ENCODE results near the gene ATAT1. TPM values are rescaled to one million over a fixed set of nuclear protein-coding genes. Genes with fewer than 3 reads are reported as not detected.

ATAT1 gene
- total and polyA plus RNA-seq, 9 of the 15 experiments (the other 6 are each of a cell fraction or from before 2014, with no cell fraction given), result 0.65 to 5.8 (median 1.6) TPM

GRCh38 chr6:30617565-30618269 is 9.0 kb upstream of the ATAT1 start, which contains the start of gene MRPS18B (continued):
- TF ChIP-seq MXI1 (IDR thresholded peaks at IDR 0.05; ENCODE audit: low read depth, low read length) (peak; percentile 96), CREB1 (IDR thresholded peaks at IDR 0.05) (no peak), CREB1 (CRISPR knock-in tag; IDR thresholded peaks at IDR 0.05) (no peak), TFAM (CRISPR knock-in tag; conservative IDR thresholded peaks at IDR 0.05) (no peak), STAG1 (CRISPR knock-in tag; IDR thresholded peaks at IDR 0.05; ENCODE audit: borderline replicate concordance) (no peak), ZBTB26 (CRISPR knock-in tag; IDR thresholded peaks at IDR 0.05) (no peak), SMARCA4 (IDR thresholded peaks at IDR 0.05) (peak; percentile 52; the same call in 1 of the 2 replicates), TOE1 (IDR thresholded peaks at IDR 0.05; ENCODE audit: borderline replicate concordance) (no peak), TOE1 (CRISPR knock-in tag; IDR thresholded peaks at IDR 0.05; ENCODE audit: borderline replicate concordance, low read depth) (peak; percentile 91), TAF15 (IDR thresholded peaks at IDR 0.05; ENCODE audit: low read depth, low read length) (no peak), SRSF1 (IDR thresholded peaks at IDR 0.05; ENCODE audit: low read depth, low read length) (no peak), FOXJ3 (CRISPR knock-in tag; IDR thresholded peaks at IDR 0.05) (no peak), GTF2E2 (tag; IDR thresholded peaks at IDR 0.05) (peak; percentile 94), TCFL5 (CRISPR knock-in tag; conservative IDR thresholded peaks at IDR 0.05) (0 out of 2 replicates have a peak, but pooled peaks have one; percentile 36), SRSF7 (optimal IDR thresholded peaks at IDR 0.05; ENCODE audit: low read depth, low read length) (no peak), POLR2AphosphoS2 (IDR thresholded peaks at IDR 0.05; ENCODE audit: low read length) (no peak), BRF1 (IDR thresholded peaks at IDR 0.05; ENCODE audit: borderline replicate concordance, extremely low read depth, insufficient read length) (no peak), SNAPC5 (CRISPR knock-in tag; IDR thresholded peaks at IDR 0.05) (no peak), PPARD (CRISPR knock-in tag; IDR thresholded peaks at IDR 0.05) (no peak), NCOA1 (IDR thresholded peaks at IDR 0.05; ENCODE audit: low read depth) (no peak), FUS (optimal IDR thresholded peaks at IDR 0.05; ENCODE audit: low read depth, low read length) (no peak), NR2F6 (CRISPR knock-in tag; IDR thresholded peaks at IDR 0.05) (no peak), XRCC5 (IDR thresholded peaks at IDR 0.05; ENCODE audit: low read depth, low read length) (no peak), BCL6 (CRISPR knock-in tag; IDR thresholded peaks at IDR 0.05) (no peak; the same call in 1 of the 2 replicates)
- TF ChIP-seq, protein P1, sequence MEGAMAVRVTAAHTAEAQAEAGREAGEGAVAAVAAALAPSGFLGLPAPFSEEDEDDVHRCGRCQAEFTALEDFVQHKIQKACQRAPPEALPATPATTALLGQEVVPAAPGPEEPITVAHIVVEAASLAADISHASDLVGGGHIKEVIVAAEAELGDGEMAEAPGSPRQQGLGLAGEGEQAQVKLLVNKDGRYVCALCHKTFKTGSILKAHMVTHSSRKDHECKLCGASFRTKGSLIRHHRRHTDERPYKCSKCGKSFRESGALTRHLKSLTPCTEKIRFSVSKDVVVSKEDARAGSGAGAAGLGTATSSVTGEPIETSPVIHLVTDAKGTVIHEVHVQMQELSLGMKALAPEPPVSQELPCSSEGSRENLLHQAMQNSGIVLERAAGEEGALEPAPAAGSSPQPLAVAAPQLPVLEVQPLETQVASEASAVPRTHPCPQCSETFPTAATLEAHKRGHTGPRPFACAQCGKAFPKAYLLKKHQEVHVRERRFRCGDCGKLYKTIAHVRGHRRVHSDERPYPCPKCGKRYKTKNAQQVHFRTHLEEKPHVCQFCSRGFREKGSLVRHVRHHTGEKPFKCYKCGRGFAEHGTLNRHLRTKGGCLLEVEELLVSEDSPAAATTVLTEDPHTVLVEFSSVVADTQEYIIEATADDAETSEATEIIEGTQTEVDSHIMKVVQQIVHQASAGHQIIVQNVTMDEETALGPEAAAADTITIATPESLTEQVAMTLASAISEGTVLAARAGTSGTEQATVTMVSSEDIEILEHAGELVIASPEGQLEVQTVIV (CRISPR knock-in tag; IDR thresholded peaks at IDR 0.05; ENCODE audit: borderline replicate concordance), result no peak
- TF ChIP-seq, protein P2, sequence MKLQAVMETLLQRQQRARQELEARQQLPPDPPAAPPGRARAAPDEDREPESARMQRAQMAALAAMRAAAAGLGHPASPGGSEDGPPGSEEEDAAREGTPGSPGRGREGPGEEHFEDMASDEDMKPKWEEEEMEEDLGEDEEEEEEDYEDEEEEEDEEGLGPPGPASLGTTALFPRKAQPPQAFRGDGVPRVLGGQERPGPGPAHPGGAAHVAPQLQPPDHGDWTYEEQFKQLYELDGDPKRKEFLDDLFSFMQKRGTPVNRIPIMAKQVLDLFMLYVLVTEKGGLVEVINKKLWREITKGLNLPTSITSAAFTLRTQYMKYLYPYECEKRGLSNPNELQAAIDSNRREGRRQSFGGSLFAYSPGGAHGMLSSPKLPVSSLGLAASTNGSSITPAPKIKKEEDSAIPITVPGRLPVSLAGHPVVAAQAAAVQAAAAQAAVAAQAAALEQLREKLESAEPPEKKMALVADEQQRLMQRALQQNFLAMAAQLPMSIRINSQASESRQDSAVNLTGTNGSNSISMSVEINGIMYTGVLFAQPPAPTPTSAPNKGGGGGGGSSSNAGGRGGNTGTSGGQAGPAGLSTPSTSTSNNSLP (IDR thresholded peaks at IDR 0.05; ENCODE audit: borderline replicate concordance, low read depth, low read length), result peak; percentile 70; the same call in 1 of the 2 replicates

All from K562 (cell line).